GM12878 (cell line): ENCODE measurements around the gene SNX3. TPM values are rescaled to one million over a fixed set of nuclear protein-coding genes. Genes with fewer than 3 reads are reported as not detected.

ENCODE experiments used
- ATAC-seq: fragments of 200-7000 bp; cut with Tn5 transposase; 3 replicates; pipeline ENCODE4 v1.9.1; 2020; ENCODE audit warnings: mild to moderate bottlenecking, moderate library complexity
- BruUV-seq: library from RNA; stranded (reverse); fragments of 400-500 nt; replicated peaks from 2 replicates; lab custom pipeline; 2021; lab: Mats Ljungman, UMichigan
- CTCF ChIA-PET: fragments of 300-600 bp; sonication (Branson Sonifier 250); formaldehyde crosslinking; extraction: SDS; loops from one replicate; lab custom pipeline; 2021; ENCODE audit warnings: inconsistent platforms; lab: Yijun Ruan, JAX
- POLR2A ChIA-PET: fragments of 350-600 bp; formaldehyde crosslinking; extraction: SDS; loops from one replicate; lab custom pipeline; 2021; ENCODE audit warnings: inconsistent platforms; lab: Charles Lee
- RAD21 ChIA-PET: fragments of 300-600 bp; sonication (Branson Sonifier 250); formaldehyde crosslinking; loops from one replicate; lab custom pipeline; 2023; ENCODE audit warnings: antibody characterized with exemption; ENCODE audit not compliant: unreplicated experiment; lab: Charles Lee
- SMC1A ChIA-PET: fragments of 300-600 bp; sonication (Branson Sonifier 250); formaldehyde crosslinking; loops from one replicate; lab custom pipeline; 2023; ENCODE audit not compliant: unreplicated experiment, uncharacterized antibody; lab: Charles Lee
- DNase-seq: peaks from one replicate; pipeline ENCODE4 v3.0.0-alpha.2; 2011; ENCODE audit warnings: low read depth, low spot score
- FAIRE-seq: peaks from 3 replicates; lab custom pipeline; 2011; peaks lifted over from hg19 to GRCh38; lab: Jason Lieb, UNC
- H2AFZ ChIP-seq: 2 replicates; pipeline ENCODE4 v1.6.0; 2011; ENCODE audit warnings: low read depth, low read length, control low read depth; ENCODE audit not compliant: control insufficient read depth
- H3K27ac ChIP-seq: 2 replicates; pipeline ENCODE4 v1.5.1; 2011; ENCODE audit warnings: control low read depth; ENCODE audit not compliant: control insufficient read depth, insufficient read depth
- H3K27me3 ChIP-seq, 2 experiments: replicated peaks in 1 of 2; 2 replicates each; pipeline versions ENCODE4 v1.6.0 to v1.6.1; 2011; ENCODE audit warnings: low read length in 1 of 2; ENCODE audit not compliant: control insufficient read depth in 2 of 2, insufficient read depth in 2 of 2
- H3K36me3 ChIP-seq, 2 experiments: 2 replicates each; pipeline ENCODE4 v1.5.1; 2011; ENCODE audit warnings: low read length in 1 of 2; ENCODE audit not compliant: control insufficient read depth in 2 of 2, insufficient read depth in 2 of 2
- H3K4me1 ChIP-seq: 2 replicates; pipeline ENCODE4 v1.6.1; 2011; ENCODE audit warnings: mild to moderate bottlenecking, low read length, moderate library complexity, mixed read lengths; ENCODE audit not compliant: control insufficient read depth, insufficient read depth
- H3K4me2 ChIP-seq: 2 replicates; pipeline ENCODE4 v1.6.0; 2011; ENCODE audit warnings: control low read depth; ENCODE audit not compliant: control insufficient read depth, insufficient read depth
- H3K4me3 ChIP-seq: fragments of 200-600 bp; sonication (generic); 2 replicates; pipeline ENCODE4 v1.5.1; 2016
- H3K79me2 ChIP-seq: 2 replicates; pipeline ENCODE4 v1.6.0; 2011; ENCODE audit warnings: low read length; ENCODE audit not compliant: control insufficient read depth, insufficient read depth
- H3K9ac ChIP-seq: 2 replicates; pipeline ENCODE4 v1.8.0; 2011; ENCODE audit warnings: low read length, control low read depth, mixed read lengths; ENCODE audit not compliant: control insufficient read depth, insufficient read depth
- H3K9me3 ChIP-seq: replicated peaks from 3 replicates; pipeline ENCODE4 v1.5.1; 2011; ENCODE audit warnings: mild to moderate bottlenecking, low read length; ENCODE audit not compliant: control insufficient read depth, insufficient read depth
- H4K20me1 ChIP-seq: 2 replicates; pipeline ENCODE4 v1.6.0; 2011; ENCODE audit not compliant: control insufficient read depth, insufficient read depth
- CBX3 ChIP-seq: fragments of 200-600 bp; sonication (generic); IDR thresholded peaks from 2 replicates; pipeline ENCODE4 v1.6.1; 2016; ENCODE audit warnings: low read depth, borderline replicate concordance
- FOS ChIP-seq: IDR thresholded peaks from 3 replicates; pipeline ENCODE4 v1.6.1; 2011; ENCODE audit warnings: borderline replicate concordance; ENCODE audit not compliant: insufficient read length; ENCODE audit errors: extremely low read depth
- FOXM1 ChIP-seq: IDR thresholded peaks from 2 replicates; pipeline ENCODE4 v1.6.1; 2012; ENCODE audit warnings: low read depth, mild to moderate bottlenecking, inconsistent platforms, low read length, moderate library complexity
- MYB ChIP-seq: fragments of 150-350 bp; IDR thresholded peaks from 2 replicates; pipeline ENCODE4 v1.6.1; 2014; ENCODE audit warnings: mild to moderate bottlenecking, low read depth, low read length, borderline replicate concordance
- NBN ChIP-seq: fragments of 450-650 bp; IDR thresholded peaks from 2 replicates; pipeline ENCODE4 v1.6.1; 2016
- POLR2A ChIP-seq: IDR thresholded peaks from 2 replicates; pipeline ENCODE4 v1.6.1; 2011; ENCODE audit warnings: low read depth, mild to moderate bottlenecking, low read length
- RB1 ChIP-seq: fragments of 450-650 bp; formaldehyde crosslinking; IDR thresholded peaks from 2 replicates; pipeline ENCODE4 v1.6.1; 2017; ENCODE audit warnings: mild to moderate bottlenecking, borderline replicate concordance
- RELA ChIP-seq: fragments of 450-650 bp; IDR thresholded peaks from 2 replicates; pipeline ENCODE4 v1.8.0; 2014; ENCODE audit warnings: borderline replicate concordance; ENCODE audit not compliant: partially characterized antibody
- SMC3 ChIP-seq: IDR thresholded peaks from 2 replicates; pipeline ENCODE4 v1.6.1; 2011; ENCODE audit warnings: low read length, improper control_type of control experiment, borderline replicate concordance
- WGBS: methylation state at CpG from one replicate; pipeline ENCODE4 v1.1.6; 2016; ENCODE audit warnings: low lambda C conversion rate; ENCODE audit not compliant: insufficient replicate concordance, insufficient coverage; ENCODE audit errors: missing lambda C conversion rate; 5-methylcytosine and 5-hydroxymethylcytosine counted together
- in situ Hi-C: fragments of 300-500 bp; cut with MboI; formaldehyde crosslinking; loops from 9 replicates; pipeline ENCODE4 v1.14.3; 2018; ENCODE audit warnings: mixed read lengths
- intact Hi-C: fragments of 100-400 bp; cut with micrococcal nuclease; formaldehyde crosslinking; loops from one replicate; pipeline ENCODE4 v1.14.2; 2022; ENCODE audit not compliant: unreplicated experiment
- polyA plus RNA-seq, 11 experiments: library from polyadenylated mRNA; depleted of rRNA in 4 of 11; unstranded in 6 of 11; stranded (reverse) in 5 of 11; fragments of >200 nt; fragmentation: Nextera tagmentation in 4 of 11; fragmentation: Illumina TruSeq in 1 of 11; extraction: Ambion mirVana in 4 of 11; extraction: Trizol in 1 of 11; gene quantifications; 1 replicate in 1 of 11; 2 replicates in 10 of 11; pipeline versions ENCODE4 v1.2.1 to v1.2.3, GENCODE V29; 2011 to 2016; ENCODE audit warnings: inconsistent platforms in 2 of 11, missing spikeins in 2 of 11, low read depth in 1 of 11
- total RNA-seq, 4 experiments: library from RNA; depleted of rRNA in 3 of 4; stranded (reverse); fragments of >200 nt in 3 of 4; fragmentation: Illumina TruSeq in 1 of 4; extraction: Trizol in 1 of 4; gene quantifications; 2 replicates each; pipeline versions ENCODE4 v1.2.1 to v1.2.3, GENCODE V29; 2013 to 2021
- TF ChIP-seq, protein P1 (sequence below): fragments of 450-650 bp; formaldehyde crosslinking; IDR thresholded peaks from 2 replicates; pipeline ENCODE4 v1.4.0; 2022; ENCODE audit warnings: mild to moderate bottlenecking, moderate library complexity
- TF ChIP-seq, protein P2 (sequence below): IDR thresholded peaks from 2 replicates; pipeline ENCODE4 v1.6.1; 2011; ENCODE audit warnings: low read depth, mild to moderate bottlenecking, low read length, moderate library complexity, borderline replicate concordance; ENCODE audit errors: extremely low read depth

SNX3 gene
- total and polyA plus RNA-seq, 10 of the 15 experiments (the other 5 are each of a cell fraction or from before 2014, with no cell fraction given), result 43.7 to 297 (median 95.6) TPM

DNA sequence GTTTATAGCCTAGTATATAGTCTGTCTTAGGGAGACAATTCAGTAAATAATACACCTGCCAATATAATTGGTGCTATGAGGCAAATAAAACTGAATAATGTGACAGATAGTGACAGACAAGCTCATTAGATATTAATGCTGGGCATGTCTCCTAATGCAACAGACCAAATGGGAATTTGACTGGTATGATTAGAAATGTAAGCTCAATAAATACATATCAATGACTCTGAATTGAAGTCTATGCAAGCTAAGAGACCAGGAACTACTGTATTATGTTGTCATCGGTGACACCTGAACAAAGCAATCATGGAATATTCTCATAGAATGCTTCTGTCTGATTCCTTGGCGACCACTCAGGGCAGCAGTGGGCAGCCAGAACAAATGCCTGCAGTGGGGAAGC, 2.5 kb upstream of the SNX3 start:
- WGBS, result 71% methylated on average over 2 of the region's 2 CpGs

More for the DNA sequence above, 2.5 kb upstream of the SNX3 start:
- Histone ChIP-seq H3K79me2 (peaks cover 32% of the 10 kb centered on the region), H4K20me1 (no peaks in the 10 kb centered on the region), H3K27ac (no peak overlapping the region), H3K4me2 (no peak overlapping the region), H3K4me3 (no peak overlapping the region), H3K9ac (no peak overlapping the region), H3K36me3 (no peaks in the 10 kb centered on the region), H3K9me3 (no peaks in the 10 kb centered on the region), H3K4me1 (peaks cover 8% of the 10 kb centered on the region), H2AFZ (no peak overlapping the region), H3K27me3 (no peaks in the 10 kb centered on the region)
- ChIA-PET SMC1A (no interaction called here), POLR2A (interaction anchor here (0.6 to 1.4 kb wide), 3 partner anchors 33 to 215 kb away, joined by 3 to 7 read pairs (median 4); no protein-coding TSS in a partner anchor), RAD21 (no interaction called here), CTCF (interaction anchor here (1.3 to 1.4 kb wide), 2 partner anchors 100 to 228 kb away, joined by 3 read pairs; no protein-coding TSS in a partner anchor)
- no peak for DNase-seq
- no TSS peak for BruUV-seq
- no peak for ATAC-seq
- in situ Hi-C loops (no loop called here), intact Hi-C loops (no loop called here)
- no peak for FAIRE-seq
- no peak for TF ChIP-seq FOS
- TF ChIP-seq POLR2A, result no peak
- TF ChIP-seq, protein P1, sequence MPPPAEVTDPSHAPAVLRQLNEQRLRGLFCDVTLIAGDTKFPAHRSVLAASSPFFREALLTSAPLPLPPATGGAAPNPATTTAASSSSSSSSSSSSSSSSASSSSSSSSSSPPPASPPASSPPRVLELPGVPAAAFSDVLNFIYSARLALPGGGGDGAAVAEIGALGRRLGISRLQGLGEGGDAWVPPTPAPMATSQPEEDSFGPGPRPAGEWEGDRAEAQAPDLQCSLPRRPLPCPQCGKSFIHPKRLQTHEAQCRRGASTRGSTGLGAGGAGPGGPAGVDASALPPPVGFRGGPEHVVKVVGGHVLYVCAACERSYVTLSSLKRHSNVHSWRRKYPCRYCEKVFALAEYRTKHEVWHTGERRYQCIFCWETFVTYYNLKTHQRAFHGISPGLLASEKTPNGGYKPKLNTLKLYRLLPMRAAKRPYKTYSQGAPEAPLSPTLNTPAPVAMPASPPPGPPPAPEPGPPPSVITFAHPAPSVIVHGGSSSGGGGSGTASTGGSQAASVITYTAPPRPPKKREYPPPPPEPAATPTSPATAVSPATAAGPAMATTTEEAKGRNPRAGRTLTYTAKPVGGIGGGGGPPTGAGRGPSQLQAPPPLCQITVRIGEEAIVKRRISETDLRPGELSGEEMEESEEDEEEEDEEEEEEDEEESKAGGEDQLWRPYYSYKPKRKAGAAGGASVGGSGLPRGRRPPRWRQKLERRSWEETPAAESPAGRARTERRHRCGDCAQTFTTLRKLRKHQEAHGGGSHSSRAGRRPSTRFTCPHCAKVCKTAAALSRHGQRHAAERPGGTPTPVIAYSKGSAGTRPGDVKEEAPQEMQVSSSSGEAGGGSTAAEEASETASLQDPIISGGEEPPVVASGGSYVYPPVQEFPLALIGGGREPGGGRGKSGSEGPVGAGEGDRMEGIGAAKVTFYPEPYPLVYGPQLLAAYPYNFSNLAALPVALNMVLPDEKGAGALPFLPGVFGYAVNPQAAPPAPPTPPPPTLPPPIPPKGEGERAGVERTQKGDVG (CRISPR knock-in tag), result no peak
- TF ChIP-seq, protein P2, sequence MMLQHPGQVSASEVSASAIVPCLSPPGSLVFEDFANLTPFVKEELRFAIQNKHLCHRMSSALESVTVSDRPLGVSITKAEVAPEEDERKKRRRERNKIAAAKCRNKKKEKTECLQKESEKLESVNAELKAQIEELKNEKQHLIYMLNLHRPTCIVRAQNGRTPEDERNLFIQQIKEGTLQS, result no peak
- no peak for TF ChIP-seq CBX3
- no peak for TF ChIP-seq MYB
- no peak for TF ChIP-seq RELA
- TF ChIP-seq NBN, result no peak
- TF ChIP-seq RB1, result no peak
- TF ChIP-seq SMC3, result no peak
- no peak for TF ChIP-seq FOXM1
